Measurements from ENCODE around the gene FAXC.

Gene FAXC

DNA sequence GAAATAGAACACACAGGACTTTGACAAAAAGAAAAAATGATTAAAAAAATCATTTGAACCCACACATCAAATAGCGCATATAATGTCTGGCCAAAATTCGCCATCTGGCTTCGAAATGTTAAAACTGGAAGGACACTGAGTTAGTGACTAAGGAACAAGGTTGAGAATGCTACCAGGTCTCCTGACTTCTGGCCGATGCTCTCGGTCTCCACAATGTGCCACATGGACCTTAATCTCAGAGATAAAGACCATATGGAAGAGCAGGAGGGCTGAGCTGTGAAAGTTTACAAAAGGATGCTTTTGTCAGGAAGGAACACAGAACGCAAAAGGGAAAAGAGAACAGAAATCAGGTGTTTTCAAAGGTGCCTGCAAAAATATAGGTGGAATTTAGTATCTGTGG, 54.7 kb downstream of the FAXC start:
- Histone ChIP-seq H3K4me3 (ENCODE audit: low read length) (no peak overlapping the region), H3K4me2 (ENCODE audit: low read depth, low read length) (no peak overlapping the region), H3K27ac (ENCODE audit: low read length) (no peak overlapping the region), H4K20me1 (ENCODE audit: insufficient read depth, low read length) (no peaks in the 10 kb centered on the region), H2AFZ (ENCODE audit: low read length) (no peak overlapping the region), H3K36me3 (replicated peaks; ENCODE audit: insufficient read depth, low read length) (no peaks in the 10 kb centered on the region), H3K79me2 (ENCODE audit: low read length) (no peaks in the 10 kb centered on the region), H3K27me3 (replicated peaks; ENCODE audit: insufficient read depth, low read length) (no peaks in the 10 kb centered on the region), H3K9me2 (replicated peaks; ENCODE audit: insufficient read depth, low read length) (no peaks in the 10 kb centered on the region), H3K4me1 (ENCODE audit: low read length) (no peaks in the 10 kb centered on the region), H3F3A (ENCODE audit: insufficient read depth, low read length) (no peaks in the 10 kb centered on the region), H3K9me3 (replicated peaks; ENCODE audit: insufficient read depth, low read length) (no peaks in the 10 kb centered on the region), H3K9ac (ENCODE audit: low read length) (no peak overlapping the region)
- no peak for TF ChIP-seq EZH2phosphoT487 (IDR thresholded peaks at IDR 0.05; ENCODE audit: low read length)
- no peak for TF ChIP-seq CTCF (IDR thresholded peaks at IDR 0.05; ENCODE audit: low read length)
- TF ChIP-seq EZH2 (optimal IDR thresholded peaks at IDR 0.05; ENCODE audit: low read depth, low read length) = no peak
- DNase-seq = no peak

GRCh38 chr6:99289701-99290100, 59.8 kb downstream of the FAXC start:
- Histone ChIP-seq H4K20me1 (ENCODE audit: insufficient read depth, low read length) (no peaks in the 10 kb centered on the region), H3K9me3 (replicated peaks; ENCODE audit: insufficient read depth, low read length) (no peaks in the 10 kb centered on the region), H3K27me3 (replicated peaks; ENCODE audit: insufficient read depth, low read length) (no peaks in the 10 kb centered on the region), H3K9me2 (replicated peaks; ENCODE audit: insufficient read depth, low read length) (no peaks in the 10 kb centered on the region), H3K4me1 (ENCODE audit: low read length) (no peaks in the 10 kb centered on the region), H3K36me3 (replicated peaks; ENCODE audit: insufficient read depth, low read length) (no peaks in the 10 kb centered on the region), H3F3A (ENCODE audit: insufficient read depth, low read length) (no peaks in the 10 kb centered on the region), H2AFZ (ENCODE audit: low read length) (no peak overlapping the region), H3K4me2 (ENCODE audit: low read depth, low read length) (no peak overlapping the region), H3K4me3 (ENCODE audit: low read length) (no peak overlapping the region), H3K27ac (ENCODE audit: low read length) (no peak overlapping the region), H3K9ac (ENCODE audit: low read length) (no peak overlapping the region), H3K79me2 (ENCODE audit: low read length) (no peaks in the 10 kb centered on the region)
- no peak for DNase-seq
- no peak for TF ChIP-seq EZH2 (optimal IDR thresholded peaks at IDR 0.05; ENCODE audit: low read depth, low read length)
- no peak for TF ChIP-seq EZH2phosphoT487 (IDR thresholded peaks at IDR 0.05; ENCODE audit: low read length)
- no peak for TF ChIP-seq CTCF (IDR thresholded peaks at IDR 0.05; ENCODE audit: low read length)

- Histone ChIP-seq H3K4me2 (ENCODE audit: low read depth, low read length) (no peak overlapping the region), H3K27me3 (replicated peaks; ENCODE audit: insufficient read depth, low read length) (no peaks in the 10 kb centered on the region), H3K36me3 (replicated peaks; ENCODE audit: insufficient read depth, low read length) (no peaks in the 10 kb centered on the region), H3F3A (ENCODE audit: insufficient read depth, low read length) (no peaks in the 10 kb centered on the region), H2AFZ (ENCODE audit: low read length) (no peak overlapping the region), H3K4me1 (ENCODE audit: low read length) (no peaks in the 10 kb centered on the region), H3K9me3 (replicated peaks; ENCODE audit: insufficient read depth, low read length) (no peaks in the 10 kb centered on the region), H3K4me3 (ENCODE audit: low read length) (no peak overlapping the region), H3K79me2 (ENCODE audit: low read length) (no peaks in the 10 kb centered on the region), H3K27ac (ENCODE audit: low read length) (no peak overlapping the region), H3K9me2 (replicated peaks; ENCODE audit: insufficient read depth, low read length) (no peaks in the 10 kb centered on the region), H3K9ac (ENCODE audit: low read length) (no peak overlapping the region), H4K20me1 (ENCODE audit: insufficient read depth, low read length) (no peaks in the 10 kb centered on the region)
- DNase-seq = no peak
- TF ChIP-seq EZH2phosphoT487 (IDR thresholded peaks at IDR 0.05; ENCODE audit: low read length) = no peak
- no peak for TF ChIP-seq CTCF (IDR thresholded peaks at IDR 0.05; ENCODE audit: low read length)
- TF ChIP-seq EZH2 (optimal IDR thresholded peaks at IDR 0.05; ENCODE audit: low read depth, low read length) = no peak
Observed at GRCh38 chr6:99288668-99289067, 60.8 kb downstream of the FAXC start.
